PC-9 (cell line): ENCODE results near the gene CLEC11A. TPM values are rescaled to one million over a fixed set of nuclear protein-coding genes. Genes with fewer than 3 reads are reported as not detected.
"Not testable (repeated sequence)": the region's sequence is repeated elsewhere in the genome, so short reads cannot be mapped to it uniquely, and the experiment has no call there.

Source experiments
- BruUV-seq: library from RNA; stranded (reverse); fragments of 400-500 nt; replicated peaks from 2 replicates; lab custom pipeline; 2021; lab: Mats Ljungman, UMichigan
- CTCF ChIA-PET: fragments of 300-600 bp; sonication (Branson Sonifier 250); formaldehyde crosslinking; loops from one replicate; lab custom pipeline; 2022; ENCODE audit warnings: antibody characterized with exemption; lab: Charles Lee
- POLR2A ChIA-PET: fragments of 300-600 bp; sonication (Branson Sonifier 250); formaldehyde crosslinking; loops from one replicate; lab custom pipeline; 2022; ENCODE audit warnings: antibody characterized with exemption; ENCODE audit not compliant: unreplicated experiment; lab: Charles Lee
- DNase-seq, 2 experiments: peaks; one replicate each; pipeline versions ENCODE4 v3.0.0 to v3.0.0-alpha.2; 2015 to 2022; ENCODE audit warnings: mixed read lengths in 1 of 2
- H2AFZ ChIP-seq: fragments of 200-600 bp; sonication (generic); 2 replicates; pipeline ENCODE4 v1.8.1; 2017; ENCODE audit warnings: antibody characterized with exemption
- H3F3A ChIP-seq: fragments of 200-600 bp; sonication (generic); 2 replicates; pipeline ENCODE4 v1.8.1; 2017; ENCODE audit warnings: antibody characterized with exemption, mild to moderate bottlenecking, low read depth; ENCODE audit not compliant: insufficient read depth
- H3K27ac ChIP-seq: fragments of 200-600 bp; sonication (generic); 2 replicates; pipeline ENCODE4 v1.6.1; 2016; ENCODE audit warnings: mixed run types
- H3K27me3 ChIP-seq: fragments of 200-600 bp; sonication (generic); 2 replicates; pipeline ENCODE4 v1.6.1; 2016; ENCODE audit warnings: low read depth, mixed run types; ENCODE audit not compliant: insufficient read depth
- H3K36me3 ChIP-seq: fragments of 200-600 bp; sonication (generic); 2 replicates; pipeline ENCODE4 v1.6.1; 2016; ENCODE audit warnings: low read depth, mixed run types
- H3K4me1 ChIP-seq: fragments of 200-600 bp; sonication (generic); replicated peaks from 2 replicates; pipeline ENCODE4 v1.6.1; 2016; ENCODE audit warnings: mixed run types; ENCODE audit not compliant: insufficient read depth
- H3K4me2 ChIP-seq: fragments of 200-600 bp; sonication (generic); 2 replicates; pipeline ENCODE4 v1.6.1; 2017; ENCODE audit warnings: mixed run types
- H3K4me3 ChIP-seq: fragments of 200-600 bp; sonication (generic); 2 replicates; pipeline ENCODE4 v1.6.1; 2016; ENCODE audit warnings: mixed run types
- H3K79me2 ChIP-seq: fragments of 200-600 bp; sonication (generic); 2 replicates; pipeline ENCODE4 v1.6.1; 2017; ENCODE audit warnings: low read depth, mixed run types
- H3K9me2 ChIP-seq: fragments of 200-600 bp; sonication (generic); 2 replicates; pipeline ENCODE4 v1.8.1; 2017; ENCODE audit warnings: mild to moderate bottlenecking; ENCODE audit not compliant: insufficient read depth
- H3K9me3 ChIP-seq: fragments of 200-600 bp; sonication (generic); 2 replicates; pipeline ENCODE4 v1.8.1; 2016; ENCODE audit warnings: low read depth; ENCODE audit not compliant: insufficient read depth
- H4K20me1 ChIP-seq: fragments of 200-600 bp; sonication (generic); 2 replicates; pipeline ENCODE4 v1.8.1; 2017; ENCODE audit not compliant: insufficient read depth
- CTCF ChIP-seq: fragments of 200-600 bp; sonication (generic); conservative IDR thresholded peaks from 2 replicates; pipeline ENCODE4 v1.6.1; 2017; ENCODE audit warnings: mixed run types, antibody characterized with exemption, mild to moderate bottlenecking, moderate library complexity
- EZH2 ChIP-seq: fragments of 200-600 bp; sonication (generic); IDR thresholded peaks from 2 replicates; pipeline ENCODE4 v1.8.0; 2017; ENCODE audit warnings: antibody characterized with exemption, low read depth
- intact Hi-C: fragments of 100-400 bp; cut with micrococcal nuclease; formaldehyde crosslinking; loops from one replicate; pipeline ENCODE4 v1.10.0; 2022; ENCODE audit not compliant: unreplicated experiment
- total RNA-seq: library from RNA; stranded (reverse); gene quantifications from 2 replicates; pipeline ENCODE4 v1.2.3, GENCODE V29; 2021

The CLEC11A gene
- total RNA-seq, 1 experiment from 2014 or later, result not detected

DNA sequence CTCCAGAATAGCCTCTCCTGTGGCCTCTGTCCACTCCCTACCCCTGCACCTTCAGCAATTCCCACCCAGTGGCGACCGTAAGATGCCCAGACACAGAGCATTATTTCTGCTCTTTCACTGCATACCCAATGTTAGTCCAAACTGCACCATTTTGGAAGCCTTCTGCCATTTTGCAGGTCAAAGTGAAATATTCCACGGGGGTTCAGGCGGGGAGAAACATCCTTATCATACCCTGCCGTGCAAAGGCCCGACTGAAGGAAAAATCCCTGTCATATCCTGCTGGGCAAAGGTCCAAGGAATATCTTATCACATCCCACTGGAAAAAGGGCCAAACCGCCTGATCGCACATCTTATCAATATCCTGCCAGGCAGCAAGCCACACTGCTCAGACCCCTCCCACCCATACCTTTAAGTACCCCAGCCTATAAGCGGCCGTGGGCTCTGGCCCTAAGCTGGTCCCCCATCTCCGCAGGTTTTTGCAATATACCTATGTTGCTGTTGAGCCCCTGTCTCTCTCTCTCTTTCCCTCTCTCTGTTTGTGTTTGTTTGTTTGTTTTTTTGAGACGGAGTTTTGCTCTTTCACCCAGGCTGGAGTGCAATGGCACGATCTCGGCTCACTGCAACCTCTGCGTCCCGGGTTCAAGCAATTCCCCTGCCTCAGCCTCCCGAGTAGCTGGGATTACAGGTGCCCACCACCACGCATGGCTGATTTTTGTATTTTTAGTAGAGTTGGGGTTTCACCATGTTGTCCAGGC is 18.2 kb downstream of the CLEC11A start:
- CTCF ChIA-PET, result no interaction called here
- intact Hi-C loops, result no loop called here
- peaks cover 95% of the 10 kb centered on the region for H3K27me3 ChIP-seq
- DNase-seq, result no peak
- no peak overlapping the region for H3K27ac ChIP-seq
- TF ChIP-seq CTCF (no peak), EZH2 (no peak)
- peaks cover 4% of the 10 kb centered on the region; the same call in 1 of the 2 replicates for H3F3A ChIP-seq
- POLR2A ChIA-PET, result no interaction called here
- H3K36me3 ChIP-seq, result no peaks in the 10 kb centered on the region
- H2AFZ ChIP-seq, result no peak overlapping the region
- no peaks in the 10 kb centered on the region for H3K9me2 ChIP-seq
- no peaks in the 10 kb centered on the region for H3K4me1 ChIP-seq
- no peak overlapping the region for H3K4me3 ChIP-seq
- no peaks in the 10 kb centered on the region for H3K79me2 ChIP-seq
- no TSS peak for BruUV-seq
- no peak overlapping the region for H3K4me2 ChIP-seq
- H4K20me1 ChIP-seq, result no peaks in the 10 kb centered on the region
- no peaks in the 10 kb centered on the region for H3K9me3 ChIP-seq

- DNase-seq, result no peak
- Histone ChIP-seq H4K20me1 (no peaks in the 10 kb centered on the region), H3K27me3 (peaks cover 81% of the 10 kb centered on the region), H3K9me3 (no peaks in the 10 kb centered on the region), H3K79me2 (no peaks in the 10 kb centered on the region), H3K4me1 (no peaks in the 10 kb centered on the region), H3F3A (peaks cover 4% of the 10 kb centered on the region; the same call in 1 of the 2 replicates), H3K4me2 (no peak overlapping the region), H2AFZ (no peak overlapping the region), H3K36me3 (no peaks in the 10 kb centered on the region), H3K4me3 (no peak overlapping the region), H3K9me2 (no peaks in the 10 kb centered on the region), H3K27ac (no peak overlapping the region)
- CTCF ChIA-PET, result interaction anchor here (0.7 kb wide), 1 partner anchor 963 kb away, joined by 3 read pairs; no protein-coding TSS in a partner anchor
- POLR2A ChIA-PET, result no interaction called here
- BruUV-seq, result no TSS peak
- intact Hi-C loops, result no loop called here
- no peak for TF ChIP-seq EZH2
- TF ChIP-seq CTCF, result no peak
Observed at GRCh38 chr19:50743537-50743936, 20.4 kb downstream of the CLEC11A start.

DNA sequence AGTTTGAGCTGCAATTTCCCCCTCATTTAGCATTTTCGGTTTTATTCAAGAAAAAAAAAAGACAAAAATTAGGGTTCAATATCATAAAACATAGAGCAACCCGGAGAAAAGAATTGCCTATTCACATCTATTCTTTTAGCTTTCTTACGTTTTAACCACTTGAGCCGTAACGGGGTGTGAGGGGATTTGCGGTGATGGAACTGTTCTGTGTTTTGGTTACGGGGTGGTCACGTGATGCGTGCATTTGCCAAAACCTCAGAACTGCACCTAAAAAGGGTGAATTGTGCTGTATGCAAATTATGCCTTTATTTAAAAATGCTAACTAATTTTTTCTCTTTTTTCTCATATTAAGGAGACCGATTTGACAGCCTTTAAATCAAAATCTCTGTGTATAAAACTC is 22.1 kb downstream of the CLEC11A start:
- no peaks in the 10 kb centered on the region for H3K9me2 ChIP-seq
- no peak overlapping the region for H3K27ac ChIP-seq
- TF ChIP-seq CTCF, result no peak
- TF ChIP-seq EZH2, result no peak
- no peaks in the 10 kb centered on the region for H3K36me3 ChIP-seq
- H3K4me3 ChIP-seq, result no peak overlapping the region
- intact Hi-C loops, result no loop called here
- H4K20me1 ChIP-seq, result no peaks in the 10 kb centered on the region
- ChIA-PET POLR2A (no interaction called here), CTCF (no interaction called here)
- H3K79me2 ChIP-seq, result no peaks in the 10 kb centered on the region
- no peaks in the 10 kb centered on the region for H3F3A ChIP-seq
- peaks cover 74% of the 10 kb centered on the region for H3K27me3 ChIP-seq
- H3K9me3 ChIP-seq, result no peaks in the 10 kb centered on the region
- no peak overlapping the region for H2AFZ ChIP-seq
- no peaks in the 10 kb centered on the region for H3K4me1 ChIP-seq
- DNase-seq, result no peak
- no peak overlapping the region for H3K4me2 ChIP-seq
- BruUV-seq, result no TSS peak

GRCh38 chr19:50747141-50747540 is 24.0 kb downstream of the CLEC11A start:
- CTCF ChIA-PET, BruUV-seq: not testable (repeated sequence)

More at GRCh38 chr19:50747141-50747540, 24.0 kb downstream of the CLEC11A start:
- POLR2A ChIA-PET, H3K4me1 ChIP-seq, H3K79me2 ChIP-seq, H3K4me2 ChIP-seq, H3K4me3 ChIP-seq, intact Hi-C loops, H2AFZ ChIP-seq, H3K36me3 ChIP-seq, H3K27ac ChIP-seq, H3F3A ChIP-seq, H4K20me1 ChIP-seq, DNase-seq, H3K9me3 ChIP-seq, H3K9me2 ChIP-seq: not testable (repeated sequence)
- peaks cover 74% of the 10 kb centered on the region for H3K27me3 ChIP-seq
